K562 (cell line): Measurements from ENCODE around the gene TMEM273. TPM values are rescaled to one million over a fixed set of nuclear protein-coding genes. Genes with fewer than 3 reads are reported as not detected.
A peak's percentile ranks its signal among the peaks of the same experiment; 100 is the strongest.

Source experiments
- DIDO1 ChIP-seq: fragments of 450-650 bp; IDR thresholded peaks from 2 replicates; pipeline ENCODE4 v1.6.1; 2016; ENCODE audit warnings: low read depth, missing biosample characterization, missing genetic modification characterization
- ESRRB ChIP-seq: fragments of 250-450 bp; sonication (Bioruptor Pico); IDR thresholded peaks from 2 replicates; pipeline ENCODE4 v1.5.0; 2020; ENCODE audit warnings: mild to moderate bottlenecking, moderate library complexity, borderline replicate concordance
- ETS1 ChIP-seq: conservative IDR thresholded peaks from 2 replicates; pipeline ENCODE4 v1.6.1; 2011; ENCODE audit warnings: low read depth, mild to moderate bottlenecking, low read length; ENCODE audit not compliant: control insufficient read depth
- FUS ChIP-seq: fragments of 200-400 bp; formaldehyde crosslinking; optimal IDR thresholded peaks from 2 replicates; pipeline ENCODE3; 2017; ENCODE audit warnings: low read depth, low read length
- HNRNPK ChIP-seq: fragments of 200-400 bp; formaldehyde crosslinking; IDR thresholded peaks from one replicate; pipeline ENCODE4 v1.6.1; 2018; ENCODE audit warnings: mild to moderate bottlenecking, low read depth, low read length; ENCODE audit not compliant: poor library complexity, severe bottlenecking
- JUND ChIP-seq, 2 experiments: IDR thresholded peaks; 2 replicates in 1 of 2; 3 replicates in 1 of 2; pipeline ENCODE4 v1.6.1; 2011; ENCODE audit warnings: borderline replicate concordance in 2 of 2, low read depth in 2 of 2, low read length in 2 of 2, improper control_type of control experiment in 1 of 2, missing biosample characterization in 1 of 2, missing genetic modification characterization in 1 of 2, missing genetic modification reagents in 1 of 2
- MBD2 ChIP-seq: sonication (generic); IDR thresholded peaks from 2 replicates; pipeline ENCODE4 v1.6.1; 2016; ENCODE audit warnings: low read depth, borderline replicate concordance
- RBM15 ChIP-seq: fragments of 200-400 bp; formaldehyde crosslinking; IDR thresholded peaks from 2 replicates; pipeline ENCODE4 v1.6.1; 2018; ENCODE audit warnings: mild to moderate bottlenecking, low read length, moderate library complexity; ENCODE audit not compliant: insufficient read depth
- SAP30 ChIP-seq: fragments of 200-600 bp; sonication (generic); IDR thresholded peaks from 2 replicates; pipeline ENCODE4 v1.6.1; 2012; ENCODE audit warnings: borderline replicate concordance, low read depth, mild to moderate bottlenecking, moderate library complexity, low read length, control low read depth, inconsistent platforms; ENCODE audit not compliant: insufficient read depth, poor library complexity, severe bottlenecking
- TAL1 ChIP-seq: fragments of 450-650 bp; IDR thresholded peaks from 2 replicates; pipeline ENCODE4 v1.6.1; 2016; ENCODE audit warnings: mild to moderate bottlenecking
- TRIM24 ChIP-seq, 2 experiments: fragments of 450-650 bp; IDR thresholded peaks; 2 replicates each; pipeline ENCODE4 v1.6.1; 2016
- ZBTB49 ChIP-seq: sonication (generic); formaldehyde crosslinking; IDR thresholded peaks from 2 replicates; pipeline ENCODE4 v1.8.0; 2022; ENCODE audit warnings: missing genetic modification reagents, mild to moderate bottlenecking, borderline replicate concordance
- ZFPM2 ChIP-seq: fragments of 250-450 bp; sonication (Bioruptor Pico); IDR thresholded peaks from 2 replicates; pipeline ENCODE4 v1.5.1; 2022; ENCODE audit warnings: mild to moderate bottlenecking
- ZNF280A ChIP-seq: fragments of 450-650 bp; IDR thresholded peaks from 2 replicates; pipeline ENCODE4 v1.6.1; 2018; ENCODE audit warnings: mild to moderate bottlenecking, low read depth; ENCODE audit not compliant: partially characterized antibody
- ZNF282 ChIP-seq: sonication (generic); formaldehyde crosslinking; IDR thresholded peaks from 2 replicates; pipeline ENCODE4 v1.8.1; 2023; ENCODE audit warnings: missing genetic modification reagents
- ZNF311 ChIP-seq: fragments of 250-450 bp; sonication (Bioruptor Pico); IDR thresholded peaks from 2 replicates; pipeline ENCODE4 v1.4.0; 2020; ENCODE audit warnings: mild to moderate bottlenecking, moderate library complexity
- ZNF324 ChIP-seq: fragments of 250-450 bp; sonication (Bioruptor Pico); IDR thresholded peaks from 2 replicates; pipeline ENCODE4 v1.4.0; 2020; ENCODE audit warnings: mild to moderate bottlenecking
- ZNF445 ChIP-seq: fragments of 250-450 bp; sonication (Bioruptor Pico); IDR thresholded peaks from 2 replicates; pipeline ENCODE4 v1.4.0; 2020; ENCODE audit warnings: low read depth, mild to moderate bottlenecking, moderate library complexity
- polyA plus RNA-seq, 8 experiments: library from polyadenylated mRNA; depleted of rRNA in 4 of 8; stranded (reverse) in 5 of 8; unstranded in 3 of 8; fragments of >200 nt; fragmentation: Nextera tagmentation in 2 of 8; fragmentation: Illumina TruSeq in 1 of 8; extraction: Ambion mirVana in 2 of 8; extraction: Trizol in 1 of 8; gene quantifications; 2 replicates each; pipeline versions ENCODE4 v1.2.1 to v1.2.3, GENCODE V29; 2011 to 2014; ENCODE audit warnings: inconsistent platforms in 1 of 8, missing spikeins in 1 of 8
- total RNA-seq, 7 experiments: library from RNA; depleted of rRNA in 6 of 7; stranded (reverse); fragments of >200 nt in 6 of 7; fragmentation: Illumina TruSeq in 2 of 7; extraction: Trizol in 2 of 7; gene quantifications; 2 replicates each; pipeline versions ENCODE4 v1.2.1 to v1.2.3, GENCODE V29; 2011 to 2021; ENCODE audit warnings: low replicate concordance in 1 of 7

TMEM273 gene
- total and polyA plus RNA-seq, 9 of the 15 experiments (the other 6 are each of a cell fraction or from before 2014, with no cell fraction given) = 39.2 to 131 (median 95.6) TPM

- 0 out of 2 replicates have a peak, but pooled peaks have one; percentile 52 for TF ChIP-seq ZNF311 (CRISPR knock-in tag)
- no peak for TF ChIP-seq HNRNPK
- no peak for TF ChIP-seq ZNF280A
- 0 out of 2 replicates have a peak, but pooled peaks have one; percentile 19 for TF ChIP-seq ZFPM2
- peak; percentile 67 for TF ChIP-seq TAL1
- TF ChIP-seq TRIM24 (IDR thresholded peaks at IDR 0.05) = peak; percentile 59 to 82
- TF ChIP-seq DIDO1 = no peak
- TF ChIP-seq ETS1 = no peak
- no peak for TF ChIP-seq ZNF445 (CRISPR knock-in tag)
- TF ChIP-seq JUND (IDR thresholded peaks at IDR 0.05; ENCODE audit: borderline replicate concordance, low read depth, low read length) = peak; percentile 84
- peak; percentile 80; the same call in 2 of the 3 replicates for TF ChIP-seq JUND (tag; IDR thresholded peaks at IDR 0.05; ENCODE audit: borderline replicate concordance, low read depth, low read length)
- no peak for TF ChIP-seq ZBTB49
- no peak for TF ChIP-seq ZNF282 (CRISPR knock-in tag)
- no peak for TF ChIP-seq RBM15
- peak; percentile 55 for TF ChIP-seq SAP30
- TF ChIP-seq MBD2 = peak; percentile 51; the same call in 1 of the 2 replicates
- TF ChIP-seq ESRRB = no peak
- no peak for TF ChIP-seq ZNF324 (CRISPR knock-in tag)
- no peak for TF ChIP-seq FUS
These were observed 4.3 kb downstream of the TMEM273 start (continued) for GRCh38 chr10:49183596-49184542.
